ENCODE measurements around the gene HYPK. TPM values are rescaled to one million over a fixed set of nuclear protein-coding genes. Genes with fewer than 3 reads are reported as not detected.

Gene HYPK
- total RNA-seq, 1 donor from 2014 or later: 20.0 TPM

DNA sequence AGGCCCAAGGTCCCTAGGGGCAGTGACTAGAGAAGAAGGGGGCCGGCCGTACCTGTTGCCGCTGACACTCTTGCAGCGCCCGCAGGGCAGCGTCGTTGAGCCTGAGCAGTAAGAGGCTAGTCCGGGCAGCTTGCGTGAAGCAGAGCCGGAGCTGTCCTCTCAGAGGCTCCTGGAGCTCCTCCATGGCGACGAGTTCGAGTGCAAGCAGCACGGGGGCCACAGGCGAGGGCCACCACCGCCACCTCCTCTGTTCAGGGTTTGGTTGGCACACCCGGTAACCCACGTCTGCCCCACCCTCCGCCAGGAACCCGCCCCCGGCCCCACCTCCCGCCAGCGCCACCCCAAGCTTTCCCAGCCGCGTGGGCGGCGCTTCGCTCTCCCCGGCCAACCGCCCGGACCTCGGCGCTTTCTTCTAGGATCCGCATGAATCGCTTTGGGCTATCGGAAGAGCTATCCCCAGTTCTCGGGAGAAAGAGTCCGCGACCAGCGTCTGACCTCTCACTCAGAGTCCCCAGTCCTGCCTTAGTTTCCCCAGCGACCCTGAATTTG is 23.6 kb upstream of the HYPK start, which contains the start of gene ELL3:
Gene ELL3, minus strand, starts transcription at position 249 of the 549 bp plus-strand sequence. Its CDS starts 65 bp downstream, at position 184.
- Mint-ChIP-seq H3K27me3 (peaks cover 8% of the 10 kb centered on the region), H3K36me3 (ENCODE audit: insufficient read depth) (peaks cover 10% of the 10 kb centered on the region), H3K4me3 (ENCODE audit: low read depth) (peak within 1 kb of the TSS; percentile 77), H3K4me1 (ENCODE audit: low read depth) (peaks cover 2% of the 10 kb centered on the region), H3K9me3 (ENCODE audit: low read depth) (no peaks in the 10 kb centered on the region), H3K27ac (peak within 1 kb of the TSS; percentile 90)
- TF ChIP-seq, protein P1, sequence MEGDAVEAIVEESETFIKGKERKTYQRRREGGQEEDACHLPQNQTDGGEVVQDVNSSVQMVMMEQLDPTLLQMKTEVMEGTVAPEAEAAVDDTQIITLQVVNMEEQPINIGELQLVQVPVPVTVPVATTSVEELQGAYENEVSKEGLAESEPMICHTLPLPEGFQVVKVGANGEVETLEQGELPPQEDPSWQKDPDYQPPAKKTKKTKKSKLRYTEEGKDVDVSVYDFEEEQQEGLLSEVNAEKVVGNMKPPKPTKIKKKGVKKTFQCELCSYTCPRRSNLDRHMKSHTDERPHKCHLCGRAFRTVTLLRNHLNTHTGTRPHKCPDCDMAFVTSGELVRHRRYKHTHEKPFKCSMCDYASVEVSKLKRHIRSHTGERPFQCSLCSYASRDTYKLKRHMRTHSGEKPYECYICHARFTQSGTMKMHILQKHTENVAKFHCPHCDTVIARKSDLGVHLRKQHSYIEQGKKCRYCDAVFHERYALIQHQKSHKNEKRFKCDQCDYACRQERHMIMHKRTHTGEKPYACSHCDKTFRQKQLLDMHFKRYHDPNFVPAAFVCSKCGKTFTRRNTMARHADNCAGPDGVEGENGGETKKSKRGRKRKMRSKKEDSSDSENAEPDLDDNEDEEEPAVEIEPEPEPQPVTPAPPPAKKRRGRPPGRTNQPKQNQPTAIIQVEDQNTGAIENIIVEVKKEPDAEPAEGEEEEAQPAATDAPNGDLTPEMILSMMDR (IDR thresholded peaks at IDR 0.05; ENCODE audit: unreplicated experiment): no peak
- DNase-seq (ENCODE audit: low spot score, unreplicated experiment): peak; percentile 37

DNA sequence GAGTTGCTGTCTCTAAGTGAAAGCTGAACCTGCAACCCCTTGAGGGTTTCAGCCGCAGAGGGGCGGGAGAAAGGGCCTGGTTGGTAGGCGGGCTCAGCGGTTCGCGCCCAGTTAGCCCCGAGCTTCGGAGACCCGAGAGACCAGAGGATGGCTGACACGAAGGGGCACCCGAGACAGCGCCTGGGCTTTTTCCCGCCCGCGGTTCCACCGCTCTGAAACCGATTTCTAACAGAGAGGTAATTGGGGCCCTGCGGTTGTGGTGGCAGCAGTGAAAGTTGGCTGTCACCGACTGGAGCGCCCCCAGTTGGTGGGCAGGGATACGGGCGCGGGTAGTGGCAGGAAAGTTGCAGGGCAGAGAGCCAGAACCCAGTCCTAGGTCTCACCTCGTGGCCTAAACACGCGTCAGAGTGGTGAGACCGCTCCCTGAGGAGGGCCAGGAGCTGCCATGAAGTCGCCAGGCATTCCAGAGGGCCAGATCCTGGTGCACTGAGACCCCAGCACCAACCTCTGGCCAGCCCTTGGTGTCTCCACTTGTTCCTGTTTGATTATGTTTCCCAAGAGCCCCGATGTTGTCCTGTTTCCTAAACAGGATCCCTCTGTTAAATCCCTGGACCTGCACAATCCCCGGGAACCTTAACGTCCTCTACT is 23.0 kb upstream of the HYPK start:
- peak overlapping the region; percentile 79 for H3K27ac Mint-ChIP-seq
- TF ChIP-seq, protein P1 (IDR thresholded peaks at IDR 0.05; ENCODE audit: unreplicated experiment): peak; percentile 71
- peaks cover 5% of the 10 kb centered on the region for H3K36me3 Mint-ChIP-seq (ENCODE audit: insufficient read depth)
- H3K4me3 Mint-ChIP-seq (ENCODE audit: low read depth): peak overlapping the region; percentile 77
- H3K4me1 Mint-ChIP-seq (ENCODE audit: low read depth): peaks cover 2% of the 10 kb centered on the region
- peak; percentile 38 for DNase-seq (ENCODE audit: low spot score, unreplicated experiment)
- peaks cover 11% of the 10 kb centered on the region for H3K27me3 Mint-ChIP-seq
- no peaks in the 10 kb centered on the region for H3K9me3 Mint-ChIP-seq (ENCODE audit: low read depth)

DNA sequence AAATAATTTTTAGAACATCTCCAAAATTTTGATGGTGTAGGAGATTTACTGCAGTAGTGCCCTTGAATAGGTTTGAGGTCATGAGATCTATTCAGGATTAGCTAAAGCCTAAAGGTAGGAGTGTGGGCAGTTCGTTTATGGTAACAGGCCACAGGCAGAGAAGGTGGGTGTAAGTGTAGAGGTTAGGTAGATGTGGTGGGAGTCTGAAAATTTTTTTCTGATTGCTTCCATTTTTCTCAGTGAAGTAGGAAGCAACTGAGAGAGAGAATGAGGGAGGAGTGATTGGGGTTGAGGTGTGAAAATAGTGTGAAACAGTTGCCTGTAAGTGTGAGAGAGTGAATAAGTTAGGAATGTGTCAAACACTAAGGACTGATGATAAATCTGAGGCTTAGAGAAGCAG is 21.4 kb upstream of the HYPK start:
- H3K27me3 Mint-ChIP-seq: peaks cover 12% of the 10 kb centered on the region
- no peak overlapping the region for H3K27ac Mint-ChIP-seq
- H3K9me3 Mint-ChIP-seq (ENCODE audit: low read depth): no peaks in the 10 kb centered on the region
- H3K4me3 Mint-ChIP-seq (ENCODE audit: low read depth): no peak overlapping the region
- H3K36me3 Mint-ChIP-seq (ENCODE audit: insufficient read depth): peaks cover 2% of the 10 kb centered on the region
- DNase-seq (ENCODE audit: low spot score, unreplicated experiment): no peak
- TF ChIP-seq, protein P1 (IDR thresholded peaks at IDR 0.05; ENCODE audit: unreplicated experiment): no peak
- peaks cover 2% of the 10 kb centered on the region for H3K4me1 Mint-ChIP-seq (ENCODE audit: low read depth)

DNA sequence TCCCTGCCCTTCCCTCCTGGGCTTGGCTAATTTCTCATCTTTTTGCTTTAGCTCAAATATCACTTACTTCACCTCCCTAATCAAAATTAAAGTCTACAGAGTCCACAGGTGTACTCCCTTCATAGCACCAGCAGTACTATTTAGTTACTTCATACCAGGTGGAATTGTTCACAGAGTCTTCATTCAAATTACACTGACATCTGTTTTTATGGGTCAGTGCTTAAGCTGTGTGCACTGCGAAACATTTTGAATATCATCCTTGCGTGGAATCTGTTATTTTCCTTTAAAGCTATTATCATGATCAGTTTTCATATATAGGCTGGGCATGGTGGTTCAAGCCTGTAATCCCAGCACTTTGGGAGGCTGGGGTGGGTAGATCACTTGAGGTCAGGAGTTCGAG is 11.0 kb upstream of the HYPK start:
- H3K9me3 Mint-ChIP-seq (ENCODE audit: low read depth): no peaks in the 10 kb centered on the region
- no peak overlapping the region for H3K4me3 Mint-ChIP-seq (ENCODE audit: low read depth)
- peaks cover 16% of the 10 kb centered on the region for H3K4me1 Mint-ChIP-seq (ENCODE audit: low read depth)
- no peak for DNase-seq (ENCODE audit: low spot score, unreplicated experiment)
- TF ChIP-seq, protein P1 (IDR thresholded peaks at IDR 0.05; ENCODE audit: unreplicated experiment): no peak
- H3K36me3 Mint-ChIP-seq (ENCODE audit: insufficient read depth): peaks cover 4% of the 10 kb centered on the region
- H3K27ac Mint-ChIP-seq: peak overlapping the region; percentile 63
- no peaks in the 10 kb centered on the region for H3K27me3 Mint-ChIP-seq

DNA sequence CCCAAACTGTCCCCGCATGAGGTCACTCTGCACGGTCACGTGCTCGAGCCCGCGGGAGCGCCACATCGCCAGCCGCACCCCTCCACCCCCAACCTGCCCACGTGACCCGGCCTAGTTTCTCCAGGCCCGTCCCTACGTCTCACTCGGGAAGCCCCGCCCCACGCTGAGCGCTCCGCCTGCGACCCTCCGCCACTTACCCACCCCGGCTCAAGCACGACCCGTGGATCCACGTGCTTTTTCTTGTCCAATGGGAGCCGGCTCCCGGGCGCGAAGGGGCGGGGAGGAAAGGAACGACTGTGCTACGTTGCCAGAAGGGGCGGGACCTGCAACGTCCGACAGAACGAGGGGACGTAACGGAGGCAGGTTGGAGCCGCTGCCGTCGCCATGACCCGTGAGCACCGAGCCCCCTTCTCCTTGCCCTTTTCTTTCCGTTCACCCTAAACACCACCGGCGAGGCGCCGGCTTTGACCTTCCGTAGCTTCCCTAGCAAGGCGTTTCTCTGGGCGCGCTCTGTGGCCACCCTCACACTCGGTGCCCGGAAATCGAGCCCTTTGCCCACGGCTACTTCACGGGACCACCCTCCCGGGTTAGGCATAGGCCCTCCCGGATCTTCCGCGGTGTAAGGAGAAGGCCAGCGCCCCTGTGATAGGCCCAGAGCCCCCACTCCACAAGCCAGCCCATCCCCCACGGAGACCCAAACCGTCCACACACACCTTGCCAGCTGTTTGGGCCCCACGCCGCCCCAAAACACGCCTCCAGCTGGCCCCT is 8.2 kb upstream of the HYPK start, which contains the start of gene SERF2:
Gene SERF2, plus strand, starts transcription at position 328 of the 768 bp plus-strand sequence. Its CDS starts 57 bp downstream, at position 385.
- Mint-ChIP-seq H3K4me1 (ENCODE audit: low read depth) (peaks cover 21% of the 10 kb centered on the region), H3K4me3 (ENCODE audit: low read depth) (peak within 1 kb of the TSS; percentile 96), H3K9me3 (ENCODE audit: low read depth) (no peaks in the 10 kb centered on the region), H3K27me3 (no peaks in the 10 kb centered on the region), H3K27ac (peak within 1 kb of the TSS; percentile 100), H3K36me3 (ENCODE audit: insufficient read depth) (peaks cover 10% of the 10 kb centered on the region)
- TF ChIP-seq, protein P1 (IDR thresholded peaks at IDR 0.05; ENCODE audit: unreplicated experiment): no peak
- DNase-seq (ENCODE audit: low spot score, unreplicated experiment): peak; percentile 100

Measured in progenitor cell of endocrine pancreas (in vitro differentiated cells).